Fibroblast of mammary gland (primary cell): ENCODE results near the gene ZGLP1.

Source experiments
- DNase-seq: peaks from one replicate; pipeline ENCODE4 v3.0.0-alpha.2; 2010; ENCODE audit warnings: low read depth
- H3K4me3 ChIP-seq: 2 replicates; pipeline ENCODE4 v1.5.1; 2011; ENCODE audit warnings: low read depth, mild to moderate bottlenecking, low read length, moderate library complexity; ENCODE audit not compliant: control insufficient read depth
- TF ChIP-seq, protein P1 (sequence below): conservative IDR thresholded peaks from 2 replicates; pipeline ENCODE4 v1.5.1; 2011; ENCODE audit warnings: low read depth, low read length, inconsistent platforms; ENCODE audit not compliant: control insufficient read depth, insufficient read depth

Gene ZGLP1

GRCh38 chr19:10317857-10318462 lies 8.3 kb upstream of the ZGLP1 start:
- DNase-seq, result no peak
- H3K4me3 ChIP-seq, result no peak overlapping the region
- TF ChIP-seq, protein P1, sequence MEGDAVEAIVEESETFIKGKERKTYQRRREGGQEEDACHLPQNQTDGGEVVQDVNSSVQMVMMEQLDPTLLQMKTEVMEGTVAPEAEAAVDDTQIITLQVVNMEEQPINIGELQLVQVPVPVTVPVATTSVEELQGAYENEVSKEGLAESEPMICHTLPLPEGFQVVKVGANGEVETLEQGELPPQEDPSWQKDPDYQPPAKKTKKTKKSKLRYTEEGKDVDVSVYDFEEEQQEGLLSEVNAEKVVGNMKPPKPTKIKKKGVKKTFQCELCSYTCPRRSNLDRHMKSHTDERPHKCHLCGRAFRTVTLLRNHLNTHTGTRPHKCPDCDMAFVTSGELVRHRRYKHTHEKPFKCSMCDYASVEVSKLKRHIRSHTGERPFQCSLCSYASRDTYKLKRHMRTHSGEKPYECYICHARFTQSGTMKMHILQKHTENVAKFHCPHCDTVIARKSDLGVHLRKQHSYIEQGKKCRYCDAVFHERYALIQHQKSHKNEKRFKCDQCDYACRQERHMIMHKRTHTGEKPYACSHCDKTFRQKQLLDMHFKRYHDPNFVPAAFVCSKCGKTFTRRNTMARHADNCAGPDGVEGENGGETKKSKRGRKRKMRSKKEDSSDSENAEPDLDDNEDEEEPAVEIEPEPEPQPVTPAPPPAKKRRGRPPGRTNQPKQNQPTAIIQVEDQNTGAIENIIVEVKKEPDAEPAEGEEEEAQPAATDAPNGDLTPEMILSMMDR, result no peak

DNA sequence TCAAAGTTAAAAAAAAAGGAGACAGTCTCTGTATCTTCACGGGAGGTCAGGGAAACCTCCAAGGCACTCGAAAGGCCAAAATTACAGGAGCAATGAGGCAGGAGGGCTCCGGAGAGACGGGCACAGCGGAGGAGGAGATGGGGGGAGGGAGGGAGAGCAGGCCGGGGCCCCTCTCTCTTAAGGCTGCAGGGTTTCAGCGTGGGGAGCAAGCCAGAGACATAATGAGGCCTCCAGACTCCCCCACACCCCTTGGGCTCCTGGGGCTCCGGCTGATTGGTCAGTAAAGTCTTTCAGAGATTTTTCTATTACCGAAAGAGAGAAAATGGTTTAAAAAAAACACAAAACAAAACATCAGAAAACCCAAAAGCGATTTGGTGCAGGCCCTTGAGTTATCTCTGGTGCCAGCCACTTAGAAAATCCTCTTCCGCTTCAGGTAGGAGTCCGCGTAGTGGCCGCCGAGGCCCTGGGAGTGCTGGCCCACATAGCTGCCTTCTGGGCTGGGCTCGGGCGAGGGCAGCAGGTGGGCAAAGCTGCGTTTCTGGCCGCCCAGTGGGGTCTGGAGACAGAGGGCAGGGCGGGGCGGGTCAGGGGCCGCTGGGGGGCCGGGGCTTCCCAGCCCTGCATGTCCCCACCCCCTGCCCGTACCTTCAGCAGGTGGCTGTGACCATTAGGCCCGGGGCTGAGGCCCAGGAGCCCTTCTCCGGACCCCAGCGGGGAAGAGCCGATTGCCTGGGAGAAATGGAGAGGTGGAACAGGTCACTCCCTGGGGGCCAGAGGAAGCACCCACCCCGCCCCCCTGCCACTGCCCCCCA lies 7.6 kb upstream of the ZGLP1 start:
- TF ChIP-seq, protein P1, result no peak

DNA sequence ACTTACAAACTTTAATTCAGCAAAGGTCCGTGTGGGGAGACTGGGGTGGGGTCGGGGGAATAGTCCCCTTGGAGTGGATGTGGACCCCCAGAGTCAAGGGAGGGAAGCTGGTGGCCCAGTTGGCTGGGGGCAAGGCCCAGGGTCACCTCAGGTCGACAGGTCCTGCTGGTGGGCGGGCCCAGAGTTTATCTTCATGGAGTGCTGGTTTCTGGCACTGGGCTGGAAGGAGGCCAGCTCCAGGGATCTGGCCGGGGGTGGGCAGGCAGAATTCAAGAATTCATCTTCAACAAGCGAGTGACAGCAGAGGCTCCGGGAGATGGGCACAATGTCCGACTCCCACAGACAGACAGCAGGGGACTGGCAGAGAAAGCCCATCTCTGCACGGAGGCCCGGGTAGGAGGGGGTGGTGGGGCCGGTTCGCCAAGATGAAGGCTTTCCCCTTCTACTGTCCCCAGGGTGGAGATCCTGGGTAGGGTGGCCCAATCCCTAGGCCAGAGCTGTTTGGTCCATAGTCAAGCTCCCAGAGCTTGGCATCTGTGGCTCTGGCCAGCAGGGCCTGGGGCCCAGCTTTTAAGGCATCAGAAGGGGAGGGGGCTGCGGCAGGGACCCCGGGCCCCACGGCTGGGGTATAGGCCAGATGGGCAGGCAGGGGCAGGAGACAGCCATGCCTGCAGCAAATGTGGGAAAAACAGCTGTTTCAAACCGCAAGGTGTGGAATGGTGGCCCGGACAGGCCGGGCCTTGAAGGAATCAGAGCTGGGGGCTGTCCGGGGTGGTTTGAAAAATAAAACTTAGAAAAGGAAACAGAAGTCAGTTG lies 6.8 kb upstream of the ZGLP1 start:
- no peak for DNase-seq
- no peak overlapping the region for H3K4me3 ChIP-seq
- TF ChIP-seq, protein P1, result no peak

More for the DNA sequence above, 7.6 kb upstream of the ZGLP1 start:
- no peak overlapping the region for H3K4me3 ChIP-seq
- DNase-seq, result no peak

DNA sequence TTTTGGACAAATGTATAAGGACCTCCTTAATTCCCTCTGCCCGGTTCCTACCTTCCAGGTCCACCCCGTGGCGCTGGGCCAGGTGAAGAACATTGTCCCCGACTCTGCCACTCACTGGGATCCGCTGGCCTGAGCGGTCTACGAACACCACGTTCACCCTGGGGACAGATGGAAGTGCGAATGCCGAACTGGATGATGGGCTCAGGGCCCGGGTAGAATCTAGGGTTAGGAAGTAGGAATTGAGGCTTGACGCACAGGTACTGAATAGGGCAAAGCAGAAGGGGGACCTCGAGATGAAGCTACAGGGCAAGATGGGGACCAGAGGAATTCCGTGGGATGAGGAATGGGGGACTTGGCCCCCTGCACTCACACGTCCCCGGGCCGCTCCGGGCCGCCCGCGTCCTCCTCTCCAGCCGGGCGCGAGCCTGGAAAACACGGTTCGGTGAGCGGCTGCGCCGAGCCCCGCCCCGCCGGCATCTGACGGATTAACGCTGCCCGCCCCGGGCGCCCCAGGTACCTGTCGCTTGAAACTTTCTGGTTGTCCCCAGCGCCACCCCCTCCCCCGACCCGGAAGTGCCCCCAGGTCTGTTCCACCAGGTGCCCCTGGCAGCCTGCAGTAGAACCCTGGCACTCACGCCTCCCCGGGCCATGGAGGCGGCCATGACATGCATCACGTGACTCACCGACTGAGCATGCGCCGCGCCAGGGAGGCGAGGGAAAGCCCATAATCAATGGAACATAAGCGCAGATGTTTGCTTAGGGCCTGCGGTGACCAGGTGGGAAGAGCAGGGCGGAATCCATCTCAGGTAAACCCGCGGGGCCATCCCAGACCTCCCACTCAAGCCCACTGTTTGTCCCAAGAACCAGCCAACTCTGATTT lies 6.0 kb upstream of the ZGLP1 start, which contains the start of gene FDX2:
Gene FDX2, minus strand, starts transcription at position 681 of the 880 bp plus-strand sequence. Its CDS starts 19 bp downstream, at position 662.
- peak within 1 kb of the TSS; percentile 80 for H3K4me3 ChIP-seq
- peak; percentile 72 for DNase-seq
- TF ChIP-seq, protein P1, result no peak

DNA sequence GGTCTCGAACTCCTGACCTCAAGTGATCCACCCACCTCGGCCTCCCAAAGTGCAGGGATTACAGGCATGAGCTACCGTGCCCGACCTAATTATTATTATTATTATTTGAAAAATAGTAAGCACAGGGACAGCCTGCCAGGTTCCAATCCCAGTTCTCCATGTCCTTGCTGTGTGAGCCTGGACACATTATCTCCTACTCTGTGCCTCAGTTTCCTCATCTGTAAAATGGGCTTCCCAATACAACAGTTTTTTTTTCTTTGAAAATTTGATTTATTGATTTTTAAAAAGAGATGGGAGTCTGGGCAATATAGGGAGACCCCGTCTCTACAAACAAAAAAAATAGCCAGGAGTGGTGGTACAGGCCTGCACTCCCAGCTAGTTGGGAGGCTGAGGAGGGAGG lies 3.3 kb downstream of the ZGLP1 start:
- H3K4me3 ChIP-seq, result no peak overlapping the region
- TF ChIP-seq, protein P1, result no peak
- no peak for DNase-seq
